ENCODE results near the gene FASLG. TPM values are rescaled to one million over a fixed set of nuclear protein-coding genes. Genes with fewer than 3 reads are reported as not detected.
"Not testable (repeated sequence)": the region's sequence is repeated elsewhere in the genome, so short reads cannot be mapped to it uniquely, and the experiment has no call there.

Gene FASLG
- polyA plus RNA-seq, 4 donors = 0.10 to 0.17 (median 0.16) TPM; not detected in 1

DNA sequence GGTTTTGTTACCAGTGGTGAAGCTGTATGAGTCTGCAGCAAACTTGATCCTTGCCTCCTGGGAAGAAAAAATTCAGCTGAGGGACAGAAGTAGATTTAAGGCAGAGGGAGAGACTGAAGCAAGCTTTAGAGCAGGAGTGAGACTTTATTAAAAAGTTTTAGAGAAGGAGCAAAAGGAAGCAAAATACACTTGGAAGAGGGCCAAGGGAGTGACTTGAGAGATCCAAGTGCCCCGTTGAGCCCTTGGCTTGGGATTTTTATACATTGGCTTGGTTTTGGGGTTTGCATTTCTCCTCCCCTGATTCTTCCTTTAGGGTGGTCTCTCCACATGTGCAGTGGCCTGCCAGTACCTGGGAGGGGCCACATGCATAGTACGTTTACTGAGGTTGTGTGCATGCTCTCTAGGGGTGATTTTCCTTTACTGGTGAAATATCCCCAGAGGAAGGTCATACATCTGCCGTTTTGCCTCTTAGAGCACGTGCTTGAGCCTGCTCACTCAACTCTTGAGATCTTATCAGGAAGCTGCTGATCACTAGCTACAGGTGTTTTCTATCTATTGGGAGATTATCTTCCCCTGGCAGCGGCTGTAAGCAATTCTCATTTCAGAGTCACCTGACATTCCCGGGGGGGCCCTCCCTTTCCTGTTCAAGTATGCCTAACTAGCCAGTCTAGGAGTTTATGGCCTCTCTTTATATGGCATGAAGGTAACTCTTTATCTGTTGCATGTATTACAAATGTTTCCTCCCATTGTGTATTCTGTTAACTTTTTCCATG lies 20.3 kb downstream of the FASLG start:
- DNase-seq (ENCODE audit: low read depth in 4 of 4, low spot score in 2 of 4) = no peak

DNA sequence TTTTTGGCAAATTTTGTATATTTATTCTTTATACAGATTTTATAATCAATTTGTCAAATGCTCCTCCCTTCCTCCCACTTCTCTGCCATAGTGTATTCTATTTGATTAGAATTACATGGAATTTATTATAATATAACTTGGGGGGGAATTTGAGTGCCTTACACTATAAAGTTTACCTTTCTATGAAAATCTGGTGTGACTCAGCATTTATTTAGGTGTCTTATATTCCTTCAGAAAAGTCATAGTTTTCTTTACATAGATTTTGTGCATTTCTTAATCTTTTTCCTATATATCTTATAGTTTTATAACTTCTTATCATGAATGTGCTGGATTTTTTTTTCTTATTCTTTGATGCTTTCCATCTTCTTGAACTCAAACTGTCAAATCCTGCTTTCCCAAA lies 21.3 kb downstream of the FASLG start:
- DNase-seq (ENCODE audit: low read depth in 4 of 4, low spot score in 2 of 4) = no peak

GRCh38 chr1:172680733-172681275 lies 21.9 kb downstream of the FASLG start:
- no peak for DNase-seq (ENCODE audit: low read depth in 4 of 4, low spot score in 2 of 4)

DNA sequence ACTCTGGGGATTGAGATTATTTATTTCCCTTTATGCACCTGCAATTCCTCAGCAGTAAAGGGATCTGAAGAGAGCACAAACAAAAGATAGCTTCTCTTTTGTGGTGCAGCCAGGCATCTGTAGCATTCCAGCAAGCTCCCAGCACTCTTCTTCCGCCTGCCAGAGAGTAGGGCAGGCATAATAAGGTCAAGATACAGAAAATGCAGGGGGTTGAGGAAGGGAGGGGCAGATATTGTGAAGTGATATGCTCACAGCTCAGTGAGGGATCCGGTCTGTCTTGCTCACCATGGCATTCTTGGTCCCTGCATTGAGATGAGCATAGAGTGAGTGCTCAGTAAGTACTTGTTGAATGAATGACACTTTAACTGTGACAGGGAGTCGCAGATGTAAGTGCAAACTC lies 23.9 kb downstream of the FASLG start:
- DNase-seq (ENCODE audit: low read depth in 4 of 4, low spot score in 2 of 4) = no peak

- no peak for DNase-seq (ENCODE audit: low read depth in 4 of 4, low spot score in 2 of 4)
These were observed 27.2 kb downstream of the FASLG start for GRCh38 chr1:172686143-172686542.

DNA sequence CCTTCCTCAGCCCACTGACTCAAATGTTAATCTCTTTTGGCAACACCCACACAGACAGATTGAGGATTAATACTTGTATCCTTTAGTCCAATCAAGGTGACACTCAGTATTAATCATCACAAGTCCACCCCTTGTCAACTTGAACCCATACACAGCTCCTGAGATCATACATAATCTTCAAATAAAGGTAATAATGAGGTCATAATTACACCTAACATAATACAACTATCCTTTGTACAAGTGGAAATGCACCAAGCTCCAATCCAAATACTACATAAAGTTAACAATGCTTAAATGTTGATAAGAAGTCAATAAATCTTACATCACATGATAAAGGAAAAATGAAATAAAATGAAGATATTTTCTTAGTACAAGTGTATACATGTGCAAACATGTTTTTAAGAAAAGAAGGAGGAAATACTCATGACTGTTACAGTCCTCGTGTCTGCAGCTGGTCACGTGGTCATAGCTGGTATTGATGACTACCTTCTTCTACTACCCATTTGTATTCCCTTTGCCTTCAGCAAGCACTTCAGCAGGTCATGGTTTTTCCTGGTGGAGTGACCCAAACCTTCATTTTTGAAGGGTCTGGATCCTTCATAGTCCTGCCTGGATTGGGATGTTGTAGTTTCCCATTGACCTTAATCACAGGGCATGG lies 29.7 kb downstream of the FASLG start:
- DNase-seq (ENCODE audit: low read depth in 4 of 4, low spot score in 2 of 4) = not testable (repeated sequence)

DNA sequence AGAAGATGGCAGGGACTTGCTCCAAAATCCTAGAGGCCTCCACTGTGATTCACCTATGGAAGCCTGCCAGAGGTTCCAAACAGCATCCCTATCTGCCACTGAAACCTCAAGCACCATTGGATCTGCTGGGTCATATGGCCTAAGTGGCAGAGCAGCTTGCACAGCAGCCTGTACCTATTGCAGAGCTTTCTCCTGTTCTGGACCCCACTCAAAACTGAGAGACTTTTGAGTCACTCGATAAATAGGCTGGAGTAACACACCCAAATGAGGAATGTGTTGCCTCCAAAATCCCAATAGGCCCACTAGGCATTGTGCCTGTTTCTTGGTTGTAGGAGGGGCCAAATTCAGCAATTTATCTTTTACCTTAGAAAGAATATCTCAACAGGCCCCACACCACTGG lies 32.0 kb downstream of the FASLG start:
- not testable (repeated sequence) for DNase-seq (ENCODE audit: low read depth in 4 of 4, low spot score in 2 of 4)

GRCh38 chr1:172697534-172698002 lies 38.7 kb downstream of the FASLG start:
- no peak for DNase-seq (ENCODE audit: low read depth in 4 of 4, low spot score in 2 of 4)

- DNase-seq (ENCODE audit: low read depth in 4 of 4, low spot score in 2 of 4) = no peak
These were observed 39.3 kb downstream of the FASLG start for GRCh38 chr1:172698224-172698623.

DNA sequence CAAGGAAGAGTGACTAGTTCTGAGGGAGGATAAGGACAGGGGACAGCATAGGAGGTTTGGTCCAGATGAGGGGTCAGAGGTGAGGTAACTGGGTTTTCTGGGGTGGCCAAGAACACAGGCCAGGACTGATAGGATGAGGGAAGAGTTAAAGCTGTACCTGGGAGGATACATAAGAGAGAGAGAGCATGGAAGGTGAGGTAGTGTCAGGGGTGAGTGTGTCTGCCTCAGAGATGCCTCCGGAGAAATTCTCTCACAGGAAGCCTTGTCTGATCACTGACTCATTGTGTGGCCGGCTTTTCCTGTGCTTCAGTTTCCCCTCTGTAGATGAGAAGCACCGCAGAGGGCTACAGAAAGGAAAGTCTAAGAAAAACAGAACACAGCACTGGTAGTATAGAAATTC lies 40.2 kb downstream of the FASLG start:
- DNase-seq (ENCODE audit: low read depth in 4 of 4, low spot score in 2 of 4) = no peak

DNA sequence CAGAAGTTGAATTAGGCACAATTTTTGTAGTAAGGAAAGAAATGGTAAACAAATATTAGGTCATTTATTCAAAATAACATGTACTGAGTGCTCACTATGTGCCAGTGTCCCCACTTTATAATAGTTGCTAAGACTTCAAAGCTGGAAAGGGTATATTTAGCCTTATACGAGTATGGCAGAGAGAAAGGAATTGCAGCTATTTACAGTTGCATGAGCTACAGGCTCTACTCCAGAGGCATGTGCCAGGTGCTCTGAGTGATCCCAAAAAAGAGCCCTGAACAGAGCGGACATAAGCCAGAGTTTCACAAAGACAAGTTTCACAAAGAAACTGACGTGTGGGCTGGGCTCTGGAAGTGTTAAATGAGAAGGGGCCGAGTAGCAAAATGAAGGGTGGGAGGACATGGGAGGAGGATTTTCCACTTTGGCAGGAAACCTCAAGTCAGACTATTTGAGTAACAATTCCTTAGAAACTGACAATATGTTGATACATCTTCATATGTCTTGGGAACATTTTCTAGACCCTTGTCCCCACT lies 40.9 kb downstream of the FASLG start:
- no peak for DNase-seq (ENCODE audit: low read depth in 4 of 4, low spot score in 2 of 4)

- DNase-seq (ENCODE audit: low read depth in 4 of 4, low spot score in 2 of 4) = no peak
These were observed 41.7 kb downstream of the FASLG start for GRCh38 chr1:172700556-172700955.

DNA sequence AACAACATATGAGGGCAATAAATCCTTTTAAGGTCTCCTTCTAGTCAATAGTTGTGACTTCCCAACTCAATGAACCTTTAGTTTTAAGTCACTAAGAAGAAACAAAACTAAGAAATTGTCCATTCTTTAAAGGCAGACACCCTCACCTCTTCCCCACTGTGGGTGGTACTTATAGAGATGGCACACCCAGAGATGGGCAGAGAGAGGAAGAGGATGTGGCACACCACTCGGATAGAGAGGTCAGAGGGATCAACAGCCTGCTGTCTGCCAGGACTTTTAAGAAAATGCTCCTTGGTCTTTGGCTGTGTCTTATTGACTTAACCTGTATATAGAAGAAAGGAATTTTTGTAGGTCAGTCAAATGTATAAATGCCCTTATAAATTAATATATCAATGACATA lies 45.1 kb downstream of the FASLG start:
- no peak for DNase-seq (ENCODE audit: low read depth in 4 of 4, low spot score in 2 of 4)

- DNase-seq (ENCODE audit: low read depth in 4 of 4, low spot score in 2 of 4) = no peak
These were observed 45.7 kb downstream of the FASLG start for GRCh38 chr1:172704420-172705210.

DNA sequence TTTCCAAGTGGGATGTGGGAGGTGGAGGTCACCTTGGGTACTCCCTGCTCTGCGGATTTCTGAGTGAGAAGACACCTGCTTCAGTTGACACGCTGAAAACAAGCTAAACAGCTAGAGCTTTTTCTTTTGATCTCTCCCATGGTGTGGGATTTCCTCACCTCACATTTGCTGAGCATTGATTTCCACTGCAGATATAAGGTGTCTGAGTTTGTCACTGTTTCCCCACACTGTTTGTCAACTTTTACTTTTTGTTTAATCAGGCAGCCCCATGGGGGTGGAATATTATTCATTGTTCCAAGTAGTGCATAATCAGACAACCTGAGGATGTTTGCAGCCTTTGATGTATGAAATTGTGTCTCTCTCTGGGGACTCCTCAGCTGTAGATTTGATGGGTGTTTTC lies 49.5 kb downstream of the FASLG start:
- no peak for DNase-seq (ENCODE audit: low read depth in 4 of 4, low spot score in 2 of 4)

DNA sequence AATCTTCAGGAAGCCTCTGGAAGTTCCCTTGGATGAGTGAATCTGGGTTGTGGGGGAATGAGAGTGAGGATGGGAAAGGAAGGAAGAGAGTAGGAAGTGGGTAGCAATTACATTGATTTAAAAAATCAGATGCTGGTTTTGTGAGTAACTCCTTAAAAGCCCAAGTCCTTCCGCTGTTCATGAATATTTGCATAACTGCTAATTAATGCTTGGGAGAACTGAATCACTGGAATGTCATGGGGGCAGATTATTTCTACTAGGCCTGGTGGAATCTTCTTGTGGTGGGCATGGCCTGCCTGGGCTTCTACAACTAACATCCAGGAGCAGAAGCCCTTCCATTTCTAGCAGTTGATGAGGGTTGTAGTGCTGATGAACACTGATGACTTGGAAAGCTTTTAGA lies 52.7 kb downstream of the FASLG start:
- DNase-seq (ENCODE audit: low read depth in 4 of 4, low spot score in 2 of 4) = no peak

DNA sequence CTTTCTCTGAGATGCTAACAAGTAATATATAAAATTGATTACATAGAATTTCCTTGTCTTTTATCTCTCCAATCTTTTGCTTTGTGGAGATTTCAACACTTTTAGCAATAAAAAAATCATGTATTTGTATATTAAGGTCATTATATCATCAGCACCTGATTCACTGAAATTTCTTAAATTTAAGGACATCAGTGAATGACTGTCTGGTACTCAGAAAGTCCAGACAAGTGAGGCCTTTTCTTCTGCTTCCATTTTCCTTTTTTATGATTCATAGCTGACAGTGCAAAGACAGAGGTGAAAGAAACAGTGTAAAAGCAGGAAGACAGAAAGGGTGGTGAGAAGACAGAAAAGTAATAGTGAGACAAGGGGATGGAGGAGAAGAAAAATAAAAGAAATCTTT lies 54.6 kb downstream of the FASLG start:
- DNase-seq (ENCODE audit: low read depth in 4 of 4, low spot score in 2 of 4) = no peak

All from left renal cortex interstitium (tissue), 4 donors.